Measurements from ENCODE around the gene NUP37.

Gene NUP37

DNA sequence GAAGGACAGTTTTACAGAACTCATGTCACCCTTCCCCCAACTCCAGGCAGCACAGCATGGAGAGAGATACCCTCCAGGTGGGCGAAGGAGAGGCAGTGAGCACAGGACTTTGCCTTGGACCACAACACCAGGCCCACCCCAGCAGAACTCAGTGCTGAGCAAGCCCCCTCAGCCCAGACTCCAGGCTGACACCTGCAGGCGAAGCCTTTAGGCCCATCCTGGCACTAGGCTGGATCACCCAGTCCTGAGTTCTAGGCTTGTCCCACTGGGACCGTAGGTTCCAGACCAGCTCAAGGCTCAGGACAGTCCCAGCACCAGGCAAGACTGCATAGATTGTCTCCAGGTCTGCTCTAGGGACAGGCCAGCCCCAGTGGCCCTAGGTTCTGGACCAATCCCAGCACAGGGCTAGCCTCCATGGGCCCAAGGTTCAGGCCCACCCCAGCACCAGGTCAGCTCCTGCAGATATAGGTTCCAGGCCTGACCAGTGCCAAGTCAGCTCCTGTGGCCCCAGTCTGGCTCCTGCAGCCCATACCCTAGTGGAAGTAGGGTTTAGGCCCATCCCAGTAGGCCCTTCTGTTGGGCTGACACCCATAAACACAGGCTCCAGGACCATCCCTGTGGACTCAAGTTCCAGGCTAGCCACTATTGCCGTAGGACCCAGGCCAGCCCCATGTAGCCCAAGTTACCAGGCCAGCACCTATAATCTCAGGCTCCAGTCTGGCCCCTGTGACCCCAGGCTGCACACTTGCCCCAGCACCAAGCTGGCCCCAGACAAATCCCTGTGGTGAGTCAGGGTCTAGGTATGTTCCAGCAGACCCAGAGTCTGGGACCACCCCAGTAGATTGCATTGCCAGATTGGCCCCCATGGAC lies 67.5 kb downstream of the NUP37 start:
- H3K9ac ChIP-seq (ENCODE audit: low read depth, low read length) = no peak overlapping the region
- H3K4me3 ChIP-seq (ENCODE audit: low read length) = no peak overlapping the region
- H3K36me3 ChIP-seq (ENCODE audit: insufficient read depth, low read depth, low read length) = no peaks in the 10 kb centered on the region
- no peaks in the 10 kb centered on the region for H3K9me3 ChIP-seq (ENCODE audit: insufficient read depth, low read depth, low read length)
- no peak overlapping the region for H3K27ac ChIP-seq (ENCODE audit: low read length)
- no peaks in the 10 kb centered on the region for H3K4me1 ChIP-seq (ENCODE audit: insufficient read depth, low read length)
- H3K27me3 ChIP-seq (ENCODE audit: insufficient read depth, low read length) = no peaks in the 10 kb centered on the region

DNA sequence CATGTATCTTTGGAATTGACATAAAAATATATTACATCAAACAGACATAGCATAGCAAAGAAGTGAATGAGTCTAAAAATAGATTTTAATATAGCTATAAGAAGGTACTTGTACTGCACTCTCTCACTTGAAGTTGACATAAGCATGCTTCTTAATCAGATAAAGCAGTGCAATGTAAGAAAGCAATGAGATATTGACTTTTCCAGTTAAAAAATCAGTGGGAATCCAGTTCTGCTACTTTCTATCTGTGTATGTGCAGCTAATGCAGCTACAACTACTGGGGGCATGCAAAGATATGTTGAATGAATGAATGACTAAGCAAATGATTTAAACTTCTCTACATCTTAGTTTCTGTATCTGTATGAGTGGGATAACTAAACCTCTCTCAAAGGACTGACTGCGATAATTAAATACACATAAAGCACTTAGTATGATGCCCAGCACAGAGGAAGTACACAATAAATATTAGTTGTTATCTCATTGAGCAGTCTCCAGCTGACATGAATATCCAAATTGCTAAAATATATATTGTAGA lies 68.4 kb downstream of the NUP37 start:
- Histone ChIP-seq H3K9me3 (ENCODE audit: insufficient read depth, low read depth, low read length) (no peaks in the 10 kb centered on the region), H3K36me3 (ENCODE audit: insufficient read depth, low read depth, low read length) (no peaks in the 10 kb centered on the region), H3K4me3 (ENCODE audit: low read length) (no peak overlapping the region), H3K4me1 (ENCODE audit: insufficient read depth, low read length) (no peaks in the 10 kb centered on the region), H3K27me3 (ENCODE audit: insufficient read depth, low read length) (no peaks in the 10 kb centered on the region), H3K27ac (ENCODE audit: low read length) (no peak overlapping the region), H3K9ac (ENCODE audit: low read depth, low read length) (no peak overlapping the region)

DNA sequence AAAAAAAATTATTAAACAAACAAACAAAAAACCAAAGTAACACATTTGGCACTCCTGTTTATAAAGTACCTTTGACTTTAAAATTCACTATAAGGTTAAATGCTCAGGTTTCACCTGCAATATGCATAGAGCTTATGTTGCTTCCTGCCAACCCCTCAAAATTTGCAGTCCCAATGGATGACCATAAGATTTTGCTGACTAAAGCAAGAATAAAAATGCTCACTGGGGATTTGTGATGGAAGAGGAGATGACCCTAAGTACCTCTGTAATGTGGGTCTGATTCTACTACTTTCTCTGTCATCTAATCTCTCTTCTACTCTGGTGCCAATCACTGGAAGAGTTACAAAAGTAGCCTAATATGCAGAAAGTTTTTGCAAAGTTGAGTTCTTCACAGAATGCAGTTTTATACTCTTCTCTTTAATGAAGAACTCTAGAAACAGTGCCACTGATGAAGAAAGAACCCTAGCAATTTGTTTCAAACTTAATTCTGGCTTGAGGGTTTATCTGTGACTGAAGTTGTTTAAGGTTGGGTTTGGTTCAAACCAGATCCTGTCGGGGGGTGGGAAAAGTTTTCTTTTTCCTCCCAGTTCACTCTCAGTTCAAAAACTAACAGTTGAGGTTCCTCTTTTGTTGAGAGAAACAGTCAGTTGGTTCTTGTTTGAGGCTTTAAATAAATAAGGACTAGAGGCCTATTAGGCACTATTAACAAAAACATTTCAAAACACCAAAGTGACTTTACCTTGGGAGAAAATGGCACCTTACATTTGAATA lies 69.1 kb downstream of the NUP37 start:
- Histone ChIP-seq H3K27ac (ENCODE audit: low read length) (no peak overlapping the region), H3K27me3 (ENCODE audit: insufficient read depth, low read length) (no peaks in the 10 kb centered on the region), H3K9me3 (ENCODE audit: insufficient read depth, low read depth, low read length) (no peaks in the 10 kb centered on the region), H3K36me3 (ENCODE audit: insufficient read depth, low read depth, low read length) (no peaks in the 10 kb centered on the region), H3K4me1 (ENCODE audit: insufficient read depth, low read length) (no peaks in the 10 kb centered on the region), H3K4me3 (ENCODE audit: low read length) (no peak overlapping the region), H3K9ac (ENCODE audit: low read depth, low read length) (no peak overlapping the region; the same call in 1 of the 2 replicates)

DNA sequence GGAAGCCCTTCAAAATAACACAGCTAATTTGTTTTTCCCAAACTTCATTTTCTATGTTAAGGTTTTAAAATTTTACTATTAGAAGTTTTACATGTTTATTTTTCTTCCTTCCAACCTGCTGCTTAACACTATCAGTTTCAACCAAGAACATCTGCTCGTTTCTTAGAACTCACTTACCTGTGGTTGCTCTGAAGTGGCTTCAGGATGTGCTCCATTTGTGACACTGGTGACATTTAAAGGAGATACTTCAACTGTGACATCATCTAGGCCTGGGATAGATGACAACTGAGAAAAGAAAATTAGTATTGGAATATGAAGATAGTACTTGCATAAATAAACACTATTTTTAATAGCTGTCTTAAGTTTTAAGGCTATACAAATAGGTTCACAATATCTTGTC lies 76.0 kb downstream of the NUP37 start:
- H3K36me3 ChIP-seq (ENCODE audit: insufficient read depth, low read depth, low read length) = no peaks in the 10 kb centered on the region
- H3K9ac ChIP-seq (ENCODE audit: low read depth, low read length) = no peak overlapping the region
- no peaks in the 10 kb centered on the region for H3K9me3 ChIP-seq (ENCODE audit: insufficient read depth, low read depth, low read length)
- H3K4me1 ChIP-seq (ENCODE audit: insufficient read depth, low read length) = no peaks in the 10 kb centered on the region
- no peak overlapping the region for H3K4me3 ChIP-seq (ENCODE audit: low read length)
- no peaks in the 10 kb centered on the region for H3K27me3 ChIP-seq (ENCODE audit: insufficient read depth, low read length)
- H3K27ac ChIP-seq (ENCODE audit: low read length) = no peak overlapping the region

DNA sequence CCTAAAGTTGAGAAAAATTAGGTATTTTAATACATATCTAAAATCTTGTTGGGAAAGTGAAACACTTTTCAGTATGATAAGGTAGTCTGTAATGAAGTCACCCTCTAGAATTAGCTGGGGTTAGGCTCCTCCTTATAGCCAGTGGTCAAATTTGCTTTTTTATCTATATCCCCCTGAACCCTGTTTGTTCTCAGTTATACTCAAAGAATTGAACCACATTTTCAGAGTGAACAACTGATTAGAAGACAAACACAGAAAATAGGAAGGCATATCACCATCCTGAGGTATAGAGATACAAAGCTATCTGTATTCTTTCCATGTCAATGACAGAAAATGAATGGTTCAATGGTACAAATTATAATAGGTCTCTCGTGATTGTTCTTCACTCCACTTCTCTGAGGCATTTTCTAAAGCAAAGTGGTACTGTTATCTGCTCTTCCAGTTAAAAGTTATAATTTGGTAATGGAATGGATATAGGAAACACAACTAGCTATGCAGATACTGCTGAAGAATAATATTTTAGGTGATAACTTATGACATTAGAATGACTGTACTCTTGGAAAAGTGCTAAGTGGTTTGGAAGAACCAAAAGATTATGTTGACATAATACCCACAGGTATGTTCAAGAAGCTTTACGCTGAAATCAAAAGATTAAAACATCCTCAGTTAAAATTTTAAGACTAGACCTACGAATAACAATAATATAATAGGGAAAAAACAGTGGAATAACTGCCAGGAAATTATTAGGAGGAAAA lies 85.7 kb downstream of the NUP37 start:
- Histone ChIP-seq H3K4me1 (ENCODE audit: insufficient read depth, low read length) (no peaks in the 10 kb centered on the region), H3K36me3 (ENCODE audit: insufficient read depth, low read depth, low read length) (no peaks in the 10 kb centered on the region), H3K4me3 (ENCODE audit: low read length) (no peak overlapping the region), H3K9ac (ENCODE audit: low read depth, low read length) (no peak overlapping the region), H3K27ac (ENCODE audit: low read length) (no peak overlapping the region), H3K27me3 (ENCODE audit: insufficient read depth, low read length) (no peaks in the 10 kb centered on the region), H3K9me3 (ENCODE audit: insufficient read depth, low read depth, low read length) (no peaks in the 10 kb centered on the region)

DNA sequence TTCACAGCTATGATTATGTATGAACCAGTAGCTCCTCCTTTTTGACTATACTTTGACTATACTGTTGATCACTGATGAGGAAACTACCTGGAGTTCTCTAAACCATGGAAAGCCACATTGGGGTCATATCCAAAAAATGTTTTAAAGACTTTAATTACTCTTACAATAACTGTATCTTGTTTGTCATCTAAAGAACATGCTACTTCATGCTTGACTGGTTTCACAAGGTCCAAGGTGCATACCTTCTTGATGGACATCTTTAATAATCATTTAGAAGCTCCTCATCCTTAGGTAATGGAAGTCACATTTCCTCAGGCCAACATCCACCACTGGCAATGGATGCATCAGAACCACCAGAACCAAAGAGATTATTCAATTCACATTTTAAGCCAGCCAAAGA lies 88.1 kb downstream of the NUP37 start:
- Histone ChIP-seq H3K27me3 (ENCODE audit: insufficient read depth, low read length) (no peaks in the 10 kb centered on the region), H3K4me3 (ENCODE audit: low read length) (no peak overlapping the region), H3K27ac (ENCODE audit: low read length) (no peak overlapping the region), H3K9me3 (ENCODE audit: insufficient read depth, low read depth, low read length) (no peaks in the 10 kb centered on the region), H3K36me3 (ENCODE audit: insufficient read depth, low read depth, low read length) (no peaks in the 10 kb centered on the region), H3K4me1 (ENCODE audit: insufficient read depth, low read length) (no peaks in the 10 kb centered on the region), H3K9ac (ENCODE audit: low read depth, low read length) (no peak overlapping the region)

DNA sequence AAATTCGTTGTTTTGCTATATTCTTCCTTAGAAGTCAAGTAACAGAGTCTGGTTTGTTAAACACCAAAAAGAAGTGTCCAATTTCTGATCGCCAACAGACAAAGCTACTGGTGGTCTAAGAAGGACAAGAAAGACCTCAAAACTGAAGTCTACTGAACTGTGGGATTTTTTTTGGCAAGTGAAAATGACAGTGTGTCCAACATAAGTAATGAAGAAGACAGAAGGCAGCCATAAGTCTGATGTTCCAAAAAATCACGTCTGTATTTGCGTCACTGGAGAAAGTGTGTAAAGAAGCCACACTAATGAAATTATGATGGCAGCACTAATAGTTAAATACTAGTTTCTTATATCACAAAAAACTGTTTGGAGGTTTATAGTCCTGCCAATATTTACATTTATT lies 90.8 kb downstream of the NUP37 start:
- no peaks in the 10 kb centered on the region for H3K36me3 ChIP-seq (ENCODE audit: insufficient read depth, low read depth, low read length)
- no peaks in the 10 kb centered on the region for H3K9me3 ChIP-seq (ENCODE audit: insufficient read depth, low read depth, low read length)
- H3K4me3 ChIP-seq (ENCODE audit: low read length) = no peak overlapping the region
- no peak overlapping the region for H3K27ac ChIP-seq (ENCODE audit: low read length)
- no peak overlapping the region for H3K9ac ChIP-seq (ENCODE audit: low read depth, low read length)
- H3K4me1 ChIP-seq (ENCODE audit: insufficient read depth, low read length) = no peaks in the 10 kb centered on the region
- H3K27me3 ChIP-seq (ENCODE audit: insufficient read depth, low read length) = no peaks in the 10 kb centered on the region

DNA sequence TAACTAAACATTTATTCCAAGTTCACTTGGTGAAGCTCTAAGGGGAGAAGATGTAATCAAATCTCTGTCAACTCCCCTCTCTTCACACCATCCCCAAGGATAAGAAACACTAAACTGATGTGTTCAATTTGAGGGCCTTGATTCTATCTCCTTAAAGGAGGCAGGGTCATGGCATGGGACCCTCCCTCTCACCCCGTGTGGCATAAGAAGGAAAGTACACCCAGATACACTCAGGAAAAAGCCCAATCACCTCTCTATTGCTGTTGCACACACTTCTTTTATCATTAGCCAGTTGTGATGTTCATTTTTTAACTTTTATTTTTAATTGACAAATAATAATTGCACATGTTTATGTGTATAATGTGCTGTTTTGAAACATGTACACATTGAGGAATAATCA lies 93.2 kb downstream of the NUP37 start:
- Histone ChIP-seq H3K9ac (ENCODE audit: low read depth, low read length) (no peak overlapping the region), H3K4me3 (ENCODE audit: low read length) (no peak overlapping the region), H3K27ac (ENCODE audit: low read length) (no peak overlapping the region), H3K9me3 (ENCODE audit: insufficient read depth, low read depth, low read length) (no peaks in the 10 kb centered on the region), H3K4me1 (ENCODE audit: insufficient read depth, low read length) (no peaks in the 10 kb centered on the region), H3K36me3 (ENCODE audit: insufficient read depth, low read depth, low read length) (no peaks in the 10 kb centered on the region), H3K27me3 (ENCODE audit: insufficient read depth, low read length) (no peaks in the 10 kb centered on the region)

DNA sequence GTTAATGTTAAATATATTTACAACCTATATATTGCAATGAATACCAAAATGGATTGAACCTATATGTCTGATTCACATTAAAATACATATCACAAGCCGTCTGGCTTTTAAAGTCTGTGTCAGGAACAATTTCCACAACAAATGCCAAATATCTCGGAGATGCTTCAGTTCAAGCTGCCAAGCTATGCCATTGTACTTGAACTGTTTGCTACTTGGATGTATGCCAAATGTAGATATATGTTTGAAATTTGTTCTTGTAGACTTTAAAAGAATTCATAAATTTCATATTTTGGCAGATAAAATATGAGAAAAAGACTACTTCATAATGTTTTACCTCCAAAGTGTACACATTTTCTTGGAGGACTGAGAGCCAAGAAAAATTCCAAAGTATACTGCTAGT lies 95.1 kb downstream of the NUP37 start:
- H3K9me3 ChIP-seq (ENCODE audit: insufficient read depth, low read depth, low read length) = no peaks in the 10 kb centered on the region
- H3K27ac ChIP-seq (ENCODE audit: low read length) = no peak overlapping the region
- H3K9ac ChIP-seq (ENCODE audit: low read depth, low read length) = no peak overlapping the region
- no peaks in the 10 kb centered on the region for H3K36me3 ChIP-seq (ENCODE audit: insufficient read depth, low read depth, low read length)
- H3K4me3 ChIP-seq (ENCODE audit: low read length) = no peak overlapping the region
- H3K27me3 ChIP-seq (ENCODE audit: insufficient read depth, low read length) = no peaks in the 10 kb centered on the region
- no peaks in the 10 kb centered on the region for H3K4me1 ChIP-seq (ENCODE audit: insufficient read depth, low read length)

DNA sequence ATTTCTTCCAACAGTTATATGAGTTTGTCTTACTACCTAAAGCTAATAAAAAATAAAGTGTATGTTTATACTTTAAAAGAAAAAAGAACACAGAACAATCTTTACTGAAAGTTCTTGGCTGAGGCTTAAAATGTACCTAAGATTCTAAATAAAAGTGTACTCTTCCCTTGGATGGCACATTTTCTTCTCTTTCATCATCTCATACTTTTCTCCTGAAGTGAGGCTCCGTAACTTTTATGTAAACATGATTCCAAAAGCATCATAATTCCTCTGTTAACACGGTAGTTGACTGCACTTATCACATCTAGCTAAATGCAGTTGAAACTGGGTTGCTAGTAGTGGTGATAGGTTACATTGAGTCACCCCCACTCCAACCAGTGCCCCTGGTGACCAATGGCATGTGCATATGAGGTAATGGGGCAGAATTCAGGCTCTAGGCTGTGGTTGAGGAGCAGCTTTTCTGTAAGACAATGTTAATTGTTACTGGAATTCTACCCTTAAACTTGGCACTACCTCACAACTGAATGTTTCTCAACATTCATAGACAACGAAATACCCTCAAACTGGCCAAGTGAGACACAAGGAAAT lies 96.5 kb downstream of the NUP37 start:
- H3K9ac ChIP-seq (ENCODE audit: low read depth, low read length) = no peak overlapping the region
- H3K27me3 ChIP-seq (ENCODE audit: insufficient read depth, low read length) = no peaks in the 10 kb centered on the region

More for the DNA sequence above, 96.5 kb downstream of the NUP37 start:
- Histone ChIP-seq H3K4me1 (ENCODE audit: insufficient read depth, low read length) (no peaks in the 10 kb centered on the region), H3K27ac (ENCODE audit: low read length) (no peak overlapping the region), H3K9me3 (ENCODE audit: insufficient read depth, low read depth, low read length) (no peaks in the 10 kb centered on the region), H3K4me3 (ENCODE audit: low read length) (no peak overlapping the region), H3K36me3 (ENCODE audit: insufficient read depth, low read depth, low read length) (no peaks in the 10 kb centered on the region)
